ENCODE results near the gene OSTF1.

GRCh38 chr9:75096796-75097195 lies 8.5 kb downstream of the OSTF1 start:
- no peak for TF ChIP-seq CTCF (IDR thresholded peaks at IDR 0.05)
- no peak for TF ChIP-seq POLR2AphosphoS5 (IDR thresholded peaks at IDR 0.05)

Measured in breast epithelium (tissue), 3 donors.